ENCODE results near the gene BTD.

DNA sequence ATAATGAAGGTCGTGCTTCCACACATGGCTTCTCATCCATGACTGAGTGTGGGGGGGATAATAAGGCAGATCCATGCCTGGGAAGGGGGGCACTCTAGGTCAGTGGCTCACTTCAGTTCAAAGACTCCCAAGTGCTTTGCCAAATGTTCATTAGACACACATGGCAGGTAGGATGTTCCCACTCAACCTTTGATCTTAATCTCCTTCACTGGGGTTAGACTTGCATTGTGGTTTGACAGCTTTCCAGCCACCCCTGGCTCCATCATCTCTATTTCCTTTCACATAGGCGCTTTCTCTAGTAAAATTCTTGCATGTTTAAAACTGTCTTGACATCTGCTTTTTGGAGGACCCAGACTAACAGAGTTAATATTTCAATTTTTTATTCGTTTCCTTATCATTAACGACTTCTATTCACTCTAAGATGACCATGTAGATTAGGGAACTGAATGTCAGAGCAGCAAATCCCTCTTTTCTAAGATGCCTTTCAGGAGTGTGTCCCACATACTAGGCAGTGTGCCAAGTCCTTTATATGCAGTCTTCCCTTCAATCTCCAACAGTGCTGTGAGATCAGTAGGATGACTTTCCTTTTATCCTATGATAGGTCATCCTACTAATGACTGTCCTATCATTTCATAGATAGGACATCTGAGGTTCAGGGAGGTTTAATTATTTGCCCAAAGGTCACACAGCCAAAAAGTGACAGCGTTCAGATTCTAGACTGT is 57.9 kb downstream of the BTD start:
- TF ChIP-seq CREB5 (CRISPR knock-in tag; IDR thresholded peaks at IDR 0.05; ENCODE audit: low read depth) (no peak), PATZ1 (CRISPR knock-in tag; IDR thresholded peaks at IDR 0.05; ENCODE audit: borderline replicate concordance) (no peak), ARNTL (CRISPR knock-in tag; IDR thresholded peaks at IDR 0.05; ENCODE audit: borderline replicate concordance, low read depth) (no peak), ZC3H10 (CRISPR knock-in tag; IDR thresholded peaks at IDR 0.05) (no peak), ISL1 (CRISPR knock-in tag; IDR thresholded peaks at IDR 0.05) (no peak), POU6F1 (CRISPR knock-in tag; IDR thresholded peaks at IDR 0.05; ENCODE audit: borderline replicate concordance, low read depth) (no peak), SNAI2 (CRISPR knock-in tag; IDR thresholded peaks at IDR 0.05) (no peak), ZFP3 (CRISPR knock-in tag; IDR thresholded peaks at IDR 0.05) (no peak)

Measured in SK-N-SH treated with all-trans-retinoic acid at 6 μM for 48 hours (cell line).